IPS DF 6.9 (cell line): Measurements from ENCODE around the gene DDX28.
"Not testable (repeated sequence)": the region's sequence is repeated elsewhere in the genome, so short reads cannot be mapped to it uniquely, and the experiment has no call there.

Experiments
- DNase-seq: peaks from one replicate; pipeline ENCODE4 v3.0.0-alpha.2; 2013; ENCODE audit warnings: low read depth, low spot score
- H3K27ac ChIP-seq: one replicate; pipeline ENCODE4 v1.5.1; 2013; ENCODE audit warnings: low read length, control low read depth
- H3K27me3 ChIP-seq: 2 replicates; pipeline ENCODE4 v1.6.1; 2013; ENCODE audit warnings: mild to moderate bottlenecking, low read length; ENCODE audit not compliant: control insufficient read depth, insufficient read depth
- H3K36me3 ChIP-seq: 2 replicates; pipeline ENCODE4 v1.6.1; 2013; ENCODE audit warnings: low read length; ENCODE audit not compliant: control insufficient read depth, insufficient read depth
- H3K4me1 ChIP-seq: 2 replicates; pipeline ENCODE4 v1.6.1; 2013; ENCODE audit warnings: low read length; ENCODE audit not compliant: control insufficient read depth, insufficient read depth
- H3K4me3 ChIP-seq: 2 replicates; pipeline ENCODE4 v1.5.1; 2013; ENCODE audit warnings: mild to moderate bottlenecking, low read length
- H3K9me3 ChIP-seq: 2 replicates; pipeline ENCODE4 v1.6.1; 2013; ENCODE audit warnings: low read length, inconsistent platforms; ENCODE audit not compliant: control insufficient read depth, insufficient read depth
- WGBS: extraction: QIAGEN DNeasy Blood & Tissue Kit; methylation state at CpG from one replicate; pipeline ENCODE4 v1.1.7; 2013; ENCODE audit warnings: mixed read lengths, missing lambda C conversion rate; ENCODE audit not compliant: insufficient read length, insufficient coverage; 5-methylcytosine and 5-hydroxymethylcytosine counted together

The DDX28 gene

DNA sequence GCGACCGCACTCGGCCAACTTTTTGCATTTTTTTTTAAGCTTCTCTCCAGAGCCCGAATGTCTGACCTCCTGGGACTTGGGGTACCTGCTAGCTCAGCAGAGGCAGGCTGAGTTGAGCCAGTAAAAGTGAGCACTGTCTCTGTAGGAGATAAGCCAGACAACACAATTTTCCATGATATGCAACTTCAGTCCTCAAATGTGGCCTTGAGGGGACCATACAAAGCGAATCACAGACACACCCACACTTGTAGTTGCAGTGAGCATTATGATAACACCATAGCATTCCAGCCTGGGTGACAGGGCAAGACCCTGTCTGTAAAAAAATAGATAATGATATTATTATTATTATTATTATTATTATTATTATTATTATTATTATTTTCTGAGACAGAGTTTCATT, 26.4 kb downstream of the DDX28 start:
- no peak for DNase-seq
- Histone ChIP-seq H3K4me3 (no peak overlapping the region), H3K27me3 (no peaks in the 10 kb centered on the region), H3K4me1 (no peaks in the 10 kb centered on the region), H3K36me3 (no peaks in the 10 kb centered on the region), H3K9me3 (no peaks in the 10 kb centered on the region), H3K27ac (no peak overlapping the region)
- no CpG with 5 or more reads among the region's 5 CpGs for WGBS

DNA sequence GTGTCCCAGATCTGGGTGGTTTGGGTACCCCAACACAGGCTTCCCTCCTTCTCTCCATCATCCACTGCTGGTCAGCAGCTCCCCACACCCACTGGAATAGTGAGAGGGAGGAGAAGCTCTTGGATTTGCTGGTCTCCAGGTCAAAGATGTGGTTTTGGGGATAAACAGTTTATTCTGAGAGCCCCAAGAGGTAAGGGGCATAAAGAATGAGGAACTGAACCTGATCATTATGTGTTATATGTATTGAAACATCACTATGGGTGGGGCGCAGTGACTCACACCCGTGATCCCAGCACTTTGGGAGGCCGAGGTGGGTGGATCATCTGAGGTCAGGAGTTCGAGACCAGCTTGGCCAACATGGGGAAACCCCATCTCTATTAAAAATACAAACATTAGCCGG, 27.6 kb downstream of the DDX28 start:
- Histone ChIP-seq H3K27ac (no peak overlapping the region), H3K36me3 (no peaks in the 10 kb centered on the region), H3K9me3 (no peaks in the 10 kb centered on the region), H3K27me3 (no peaks in the 10 kb centered on the region), H3K4me3 (no peak overlapping the region), H3K4me1 (no peaks in the 10 kb centered on the region)
- no CpG with 5 or more reads among the region's 5 CpGs for WGBS
- no peak for DNase-seq

DNA sequence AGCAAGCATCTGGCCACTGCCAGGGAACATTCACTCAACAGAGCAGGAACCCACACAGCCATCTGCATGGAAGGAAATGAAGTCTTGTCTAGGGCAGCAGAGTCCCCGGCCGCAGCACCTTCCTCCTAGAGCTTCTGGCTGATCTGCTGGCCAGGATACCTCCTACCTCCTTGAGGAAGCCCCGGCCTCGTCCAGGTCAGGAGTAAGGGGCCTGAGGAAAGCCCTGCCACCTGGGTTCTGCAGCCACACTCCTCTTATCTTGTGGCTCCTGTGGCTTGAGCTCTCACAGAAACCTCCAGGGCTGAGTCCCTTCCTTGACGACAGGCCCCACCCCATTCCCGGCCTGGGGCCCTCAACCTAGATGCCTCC, 29.0 kb downstream of the DDX28 start:
- H3K4me1 ChIP-seq, H3K27me3 ChIP-seq, H3K4me3 ChIP-seq, H3K9me3 ChIP-seq, DNase-seq, H3K36me3 ChIP-seq, H3K27ac ChIP-seq: not testable (repeated sequence)
- no CpG with 5 or more reads among the region's 6 CpGs for WGBS

DNA sequence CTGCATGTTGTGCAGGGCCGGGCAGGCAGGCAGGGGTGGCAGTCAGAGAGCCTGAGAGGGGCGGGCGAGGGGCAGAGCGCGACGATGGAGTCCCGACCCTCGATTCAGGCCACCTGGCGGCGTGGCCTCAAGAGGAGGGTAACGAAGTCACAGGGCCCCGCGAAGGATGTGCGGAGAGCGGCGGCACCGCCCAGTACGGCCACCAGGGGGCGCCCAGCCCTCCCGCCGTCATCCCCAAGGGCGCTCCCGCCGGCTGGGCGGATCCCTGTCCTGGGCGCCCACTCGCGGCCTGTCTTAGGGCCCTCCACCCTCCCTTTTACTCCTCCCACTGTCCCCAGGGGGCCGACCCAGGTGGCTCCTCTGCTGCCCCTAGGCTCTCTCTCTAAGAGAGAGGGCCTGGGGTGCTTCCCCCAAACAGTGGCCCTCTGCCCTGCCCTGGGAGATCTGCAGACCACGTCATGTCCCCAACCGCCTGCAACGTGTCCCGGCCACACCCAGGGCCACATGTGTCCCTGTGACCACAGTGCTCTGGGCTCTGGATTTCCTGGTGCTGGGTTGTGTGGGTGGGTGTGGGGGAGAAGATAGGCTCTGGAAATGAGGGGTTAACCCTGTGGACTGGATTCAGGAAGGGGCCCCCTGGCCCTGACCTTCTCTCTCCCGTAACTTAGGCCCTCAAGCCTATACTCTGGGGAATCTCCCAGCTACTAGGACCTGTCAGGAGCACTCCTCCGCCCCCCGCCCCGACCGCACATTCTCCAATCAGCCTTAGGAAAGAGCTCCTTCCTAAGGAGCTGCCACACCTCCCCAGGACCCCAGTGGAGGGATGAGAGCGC, 29.6 kb downstream of the DDX28 start:
- Histone ChIP-seq H3K27me3 (no peaks in the 10 kb centered on the region), H3K36me3 (no peaks in the 10 kb centered on the region), H3K4me3 (no peak overlapping the region), H3K27ac (no peak overlapping the region), H3K9me3 (no peaks in the 10 kb centered on the region), H3K4me1 (no peaks in the 10 kb centered on the region)
- WGBS = no CpG with 5 or more reads among the region's 39 CpGs
- no peak for DNase-seq

- Histone ChIP-seq H3K4me1 (no peaks in the 10 kb centered on the region), H3K27me3 (no peaks in the 10 kb centered on the region), H3K36me3 (no peaks in the 10 kb centered on the region), H3K9me3 (no peaks in the 10 kb centered on the region), H3K4me3 (no peak overlapping the region), H3K27ac (no peak overlapping the region)
- DNase-seq = no peak
- no CpG with 5 or more reads among the region's 20 CpGs for WGBS
Observed at GRCh38 chr16:67992661-67993206, 30.3 kb downstream of the DDX28 start.

DNA sequence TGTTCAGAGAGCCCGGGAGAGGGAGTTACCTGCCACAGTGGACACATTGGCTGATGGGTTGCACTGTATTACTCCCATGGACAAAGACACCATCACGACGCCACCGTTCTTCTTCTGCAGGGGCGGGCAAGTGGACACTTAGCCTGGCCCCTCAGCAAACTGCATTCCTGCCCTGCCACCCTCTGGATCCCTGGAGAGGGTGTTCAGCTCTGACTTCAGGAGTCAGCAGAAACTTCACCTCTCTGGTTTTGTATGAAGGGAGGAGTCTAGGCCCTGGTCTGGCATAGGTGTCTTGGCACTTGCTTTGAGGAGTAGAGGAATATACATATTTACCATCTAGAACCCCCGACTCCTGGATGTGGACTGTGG, 33.0 kb downstream of the DDX28 start:
- H3K4me1 ChIP-seq = no peaks in the 10 kb centered on the region
- WGBS = no CpG with 5 or more reads among the region's 6 CpGs

GRCh38 chr16:67989322-67990017, 33.6 kb downstream of the DDX28 start:
- DNase-seq = no peak
- WGBS = no CpG with 5 or more reads among the region's 8 CpGs
- H3K27ac ChIP-seq = no peak overlapping the region
- no peak overlapping the region for H3K4me3 ChIP-seq
- no peaks in the 10 kb centered on the region for H3K36me3 ChIP-seq
- H3K9me3 ChIP-seq = no peaks in the 10 kb centered on the region
- H3K4me1 ChIP-seq = no peaks in the 10 kb centered on the region
- H3K27me3 ChIP-seq = no peaks in the 10 kb centered on the region

More for the DNA sequence above, 33.0 kb downstream of the DDX28 start:
- no peaks in the 10 kb centered on the region for H3K27me3 ChIP-seq
- no peak for DNase-seq
- no peaks in the 10 kb centered on the region for H3K9me3 ChIP-seq
- H3K27ac ChIP-seq = no peak overlapping the region
- no peak overlapping the region for H3K4me3 ChIP-seq
- no peaks in the 10 kb centered on the region for H3K36me3 ChIP-seq

GRCh38 chr16:67988675-67989074, 34.4 kb downstream of the DDX28 start:
- no peak overlapping the region for H3K27ac ChIP-seq
- WGBS = no CpG with 5 or more reads among the region's 3 CpGs
- no peak for DNase-seq
- H3K9me3 ChIP-seq = no peaks in the 10 kb centered on the region
- no peaks in the 10 kb centered on the region for H3K36me3 ChIP-seq
- no peak overlapping the region for H3K4me3 ChIP-seq
- H3K27me3 ChIP-seq = no peaks in the 10 kb centered on the region
- H3K4me1 ChIP-seq = no peaks in the 10 kb centered on the region

DNA sequence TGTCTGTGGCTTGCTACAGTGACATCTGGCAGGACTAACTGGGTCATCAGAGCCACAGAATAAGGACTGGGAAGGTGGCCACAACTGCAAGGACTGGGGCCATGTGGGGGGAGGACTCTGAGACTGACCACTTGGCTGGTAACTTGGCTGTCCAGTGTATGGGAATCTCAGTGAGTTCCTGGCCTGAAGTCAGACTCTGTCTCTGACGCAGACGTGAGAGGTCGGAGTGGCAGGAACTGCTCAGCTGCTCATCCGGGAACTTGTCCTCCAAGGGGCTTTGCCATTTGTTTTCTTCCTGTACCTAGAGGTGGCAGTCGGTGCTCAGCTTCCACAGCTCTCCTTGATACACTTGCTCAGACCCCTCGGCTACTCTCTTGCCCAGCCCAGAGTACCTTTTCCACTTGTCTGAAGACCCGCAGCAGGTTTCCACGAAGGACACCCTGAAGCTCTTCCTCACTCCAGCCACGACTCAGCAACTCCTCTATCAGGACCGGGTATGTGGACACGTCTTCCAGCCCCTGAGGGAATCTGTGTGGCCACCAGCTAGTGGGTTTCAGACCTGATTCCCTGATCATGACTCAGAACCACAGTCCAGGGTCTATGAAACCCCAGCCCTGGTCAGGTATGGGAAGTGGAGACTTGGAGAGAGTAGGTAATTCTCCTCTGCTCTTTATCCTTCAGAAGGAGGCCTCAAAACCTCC, 35.4 kb downstream of the DDX28 start:
- no peak overlapping the region for H3K27ac ChIP-seq
- no peaks in the 10 kb centered on the region for H3K9me3 ChIP-seq
- H3K4me3 ChIP-seq = no peak overlapping the region
- no peaks in the 10 kb centered on the region for H3K27me3 ChIP-seq
- H3K4me1 ChIP-seq = no peaks in the 10 kb centered on the region
- WGBS = no CpG with 5 or more reads among the region's 11 CpGs
- no peak for DNase-seq
- H3K36me3 ChIP-seq = no peaks in the 10 kb centered on the region

DNA sequence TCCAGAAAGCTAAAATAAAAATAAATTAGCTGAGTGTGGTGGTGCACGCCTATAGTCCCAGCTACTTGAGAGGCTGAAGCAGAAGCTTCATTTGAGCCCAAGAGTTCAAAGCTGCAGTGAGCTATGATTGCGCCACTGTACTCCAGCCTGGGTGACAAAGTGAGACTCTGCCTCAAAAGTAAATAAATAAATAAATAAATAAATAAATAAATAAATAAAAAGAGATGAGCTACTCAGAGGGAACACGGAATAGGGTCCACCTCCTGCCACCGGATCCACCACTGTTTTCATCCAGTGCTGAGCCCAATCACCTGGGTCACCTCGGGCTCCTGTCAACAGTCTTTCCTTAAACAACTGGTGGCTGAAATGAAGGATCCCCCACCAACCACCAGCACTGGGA, 36.1 kb downstream of the DDX28 start:
- no peaks in the 10 kb centered on the region; the same call in 1 of the 2 replicates for H3K36me3 ChIP-seq
- no peaks in the 10 kb centered on the region for H3K27me3 ChIP-seq
- no peaks in the 10 kb centered on the region for H3K4me1 ChIP-seq
- H3K4me3 ChIP-seq = no peak overlapping the region
- H3K9me3 ChIP-seq = no peaks in the 10 kb centered on the region
- WGBS = no CpG with 5 or more reads among the region's 5 CpGs
- no peak overlapping the region for H3K27ac ChIP-seq
- DNase-seq = no peak
